Ecto neural progenitor cell (in vitro differentiated cells): ENCODE measurements around the gene OSBPL10.
A peak's percentile ranks its signal among the peaks of the same experiment; 100 is the strongest.

Experiments
- DNase-seq: peaks from one replicate; pipeline ENCODE4 v3.0.0-alpha.2; 2018; ENCODE audit warnings: low spot score

Gene OSBPL10

GRCh38 chr3:31772272-31772671, 208.8 kb downstream of the OSBPL10 start:
- no peak for DNase-seq

GRCh38 chr3:31770822-31771326, 210.2 kb downstream of the OSBPL10 start:
- no peak for DNase-seq

GRCh38 chr3:31768479-31769125, 212.5 kb downstream of the OSBPL10 start:
- DNase-seq: peak; percentile 55

- DNase-seq: no peak
Measured at GRCh38 chr3:31767920-31768319, 213.1 kb downstream of the OSBPL10 start.

GRCh38 chr3:31766669-31767068, 214.4 kb downstream of the OSBPL10 start:
- DNase-seq: no peak

GRCh38 chr3:31765871-31766270, 215.2 kb downstream of the OSBPL10 start:
- no peak for DNase-seq

GRCh38 chr3:31763731-31764130, 217.3 kb downstream of the OSBPL10 start:
- no peak for DNase-seq

GRCh38 chr3:31762888-31763351, 218.1 kb downstream of the OSBPL10 start:
- DNase-seq: no peak

- no peak for DNase-seq
Measured at GRCh38 chr3:31762097-31762764, 218.8 kb downstream of the OSBPL10 start.

- no peak for DNase-seq
Measured at GRCh38 chr3:31760654-31761053, 220.4 kb downstream of the OSBPL10 start.

- no peak for DNase-seq
Measured at GRCh38 chr3:31758322-31758965, 222.6 kb downstream of the OSBPL10 start.

- DNase-seq: no peak
Measured at GRCh38 chr3:31755926-31756658, 225.0 kb downstream of the OSBPL10 start.

- no peak for DNase-seq
Measured at GRCh38 chr3:31754575-31755278, 226.3 kb downstream of the OSBPL10 start.

- DNase-seq: no peak
Measured at GRCh38 chr3:31753050-31753425, 228.0 kb downstream of the OSBPL10 start.

GRCh38 chr3:31752305-31753049, 228.6 kb downstream of the OSBPL10 start:
- DNase-seq: no peak

- DNase-seq: no peak
Measured at GRCh38 chr3:31750341-31750740, 230.7 kb downstream of the OSBPL10 start.

GRCh38 chr3:31748933-31749295, 232.1 kb downstream of the OSBPL10 start:
- DNase-seq: no peak

GRCh38 chr3:31748281-31748932, 232.7 kb downstream of the OSBPL10 start:
- no peak for DNase-seq

GRCh38 chr3:31747785-31748184, 233.3 kb downstream of the OSBPL10 start:
- no peak for DNase-seq

GRCh38 chr3:31744913-31745312, 236.1 kb downstream of the OSBPL10 start:
- no peak for DNase-seq
